BJ (cell line): Measurements from ENCODE around the gene MTARC2. TPM values are rescaled to one million over a fixed set of nuclear protein-coding genes. Genes with fewer than 3 reads are reported as not detected.

Experiments
- CTCF ChIA-PET: fragments of 350-600 bp; formaldehyde crosslinking; extraction: SDS; loops from one replicate; lab custom pipeline; 2021; ENCODE audit warnings: antibody characterized with exemption, inconsistent platforms; lab: Yijun Ruan, JAX
- POLR2A ChIA-PET: fragments of 300-600 bp; sonication (Branson Sonifier 250); formaldehyde crosslinking; extraction: SDS; loops from one replicate; lab custom pipeline; 2021; ENCODE audit warnings: antibody characterized with exemption; lab: Charles Lee
- DNase-seq: peaks from one replicate; pipeline ENCODE4 v3.0.0-alpha.2; 2011; ENCODE audit warnings: low read depth
- H3K27me3 ChIP-seq: 2 replicates; pipeline ENCODE4 v1.6.0; 2011; ENCODE audit warnings: low read length; ENCODE audit not compliant: control insufficient read depth, insufficient read depth
- H3K36me3 ChIP-seq: 2 replicates; pipeline ENCODE4 v1.5.1; 2011; ENCODE audit warnings: low read length; ENCODE audit not compliant: control insufficient read depth, insufficient read depth
- H3K4me3 ChIP-seq: 2 replicates; pipeline ENCODE4 v1.5.1; 2011; ENCODE audit warnings: low read depth, mild to moderate bottlenecking, control low read depth, low read length
- CTCF ChIP-seq: IDR thresholded peaks from 2 replicates; pipeline ENCODE4 v1.5.1; 2011; ENCODE audit warnings: low read depth, mild to moderate bottlenecking, control low read depth, inconsistent platforms, low read length, moderate library complexity; ENCODE audit not compliant: insufficient read depth
- polyA plus RNA-seq: library from polyadenylated mRNA; depleted of rRNA; stranded (reverse); fragments of >200 nt; gene quantifications from 2 replicates; pipeline ENCODE4 v1.2.3, GENCODE V29; 2011

The MTARC2 gene
- polyA plus RNA-seq, 1 experiment, result 5.7 TPM

GRCh38 chr1:220764757-220765156 lies 16.6 kb downstream of the MTARC2 start:
- TF ChIP-seq CTCF, result no peak
- CTCF ChIA-PET, result interaction anchor here (10.3 kb wide), 1 partner anchor 11 kb away, joined by 89 read pairs; no protein-coding TSS in a partner anchor

GRCh38 chr1:220767312-220768125 lies 19.4 kb downstream of the MTARC2 start:
- H3K36me3 ChIP-seq, result peaks cover 6% of the 10 kb centered on the region
- no peak overlapping the region for H3K4me3 ChIP-seq
- CTCF ChIA-PET, result interaction anchor here (1.2 kb wide), 1 partner anchor 9 kb away, joined by 6 read pairs; no protein-coding TSS in a partner anchor
- no peak for TF ChIP-seq CTCF
- POLR2A ChIA-PET, result no interaction called here
- H3K27me3 ChIP-seq, result no peaks in the 10 kb centered on the region
- DNase-seq, result no peak

More at GRCh38 chr1:220764757-220765156, 16.6 kb downstream of the MTARC2 start:
- Histone ChIP-seq H3K36me3 (no peaks in the 10 kb centered on the region; the same call in 1 of the 2 replicates), H3K27me3 (no peaks in the 10 kb centered on the region), H3K4me3 (no peak overlapping the region)
- POLR2A ChIA-PET, result no interaction called here
- DNase-seq, result no peak

DNA sequence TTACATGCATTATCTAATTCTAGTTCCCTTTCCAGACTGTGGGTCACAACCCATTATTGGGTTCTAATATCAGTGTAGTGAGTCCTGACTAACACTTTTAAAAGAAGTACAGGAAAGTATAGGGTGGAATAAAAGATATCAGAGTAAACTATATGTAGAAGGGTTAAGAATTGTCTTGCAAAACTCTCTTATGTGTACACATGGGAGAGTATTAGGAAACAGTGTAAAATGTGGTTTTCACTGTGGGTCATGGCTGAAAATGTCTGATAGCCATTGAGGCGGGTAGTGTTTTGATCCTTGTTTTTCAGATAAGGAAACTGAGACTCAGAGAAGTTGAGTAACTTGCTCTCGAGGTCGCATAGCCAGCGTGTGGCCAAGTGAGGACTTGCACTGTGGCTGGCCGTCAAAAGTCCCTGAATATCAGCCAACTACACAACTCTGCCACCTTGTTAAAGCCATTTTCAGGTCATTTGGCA lies 20.0 kb downstream of the MTARC2 start:
- no peak overlapping the region for H3K4me3 ChIP-seq
- no peaks in the 10 kb centered on the region for H3K27me3 ChIP-seq
- POLR2A ChIA-PET, result no interaction called here
- TF ChIP-seq CTCF, result no peak
- no peak for DNase-seq
- peaks cover 6% of the 10 kb centered on the region for H3K36me3 ChIP-seq
- CTCF ChIA-PET, result interaction anchor here (1.1 to 1.2 kb wide), 2 partner anchors 9 kb away, joined by 5 to 6 read pairs; no protein-coding TSS in a partner anchor

GRCh38 chr1:220769205-220769604 lies 21.1 kb downstream of the MTARC2 start:
- Histone ChIP-seq H3K36me3 (peaks cover 6% of the 10 kb centered on the region), H3K4me3 (no peak overlapping the region), H3K27me3 (no peaks in the 10 kb centered on the region)
- ChIA-PET CTCF (interaction anchor here (1.1 to 1.4 kb wide), 2 partner anchors 8 to 78 kb away, joined by 4 to 5 read pairs; no protein-coding TSS in a partner anchor), POLR2A (no interaction called here)
- no peak for TF ChIP-seq CTCF
- DNase-seq, result no peak

DNA sequence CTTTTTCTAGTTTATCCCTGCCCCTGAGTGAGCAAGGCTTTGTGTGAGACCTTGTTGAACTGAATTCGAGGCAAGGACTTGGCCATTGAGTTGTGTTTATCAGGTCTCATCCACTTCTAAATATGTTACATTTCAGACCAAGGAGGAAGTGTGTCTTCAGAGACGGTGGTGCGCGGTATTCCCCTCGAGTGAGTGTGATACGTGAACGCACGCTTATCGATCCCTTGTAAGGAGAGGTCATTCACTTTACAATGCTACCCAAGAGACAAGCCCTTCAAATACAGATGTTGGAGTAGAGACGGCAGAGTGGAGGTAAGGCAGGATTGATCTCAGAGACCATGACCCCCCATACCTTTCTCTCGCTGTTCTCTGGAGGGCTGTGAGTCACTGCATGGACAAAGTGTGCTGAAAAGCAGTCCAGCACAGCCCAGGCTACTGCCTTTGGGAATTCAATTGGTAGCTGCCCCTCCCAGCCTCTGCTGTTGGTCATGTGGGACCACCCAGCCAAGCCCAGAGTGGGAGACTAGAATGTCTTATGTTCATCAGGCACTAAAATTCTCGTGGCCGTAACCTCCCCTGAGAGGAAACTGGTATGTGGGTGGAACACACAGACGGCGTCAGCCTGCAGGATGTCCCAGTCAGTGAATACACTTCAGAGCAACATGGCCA lies 22.3 kb downstream of the MTARC2 start:
- peaks cover 6% of the 10 kb centered on the region for H3K36me3 ChIP-seq
- no peaks in the 10 kb centered on the region for H3K27me3 ChIP-seq
- CTCF ChIA-PET, result interaction anchor here (1.4 kb wide), 1 partner anchor 80 kb away, joined by 4 read pairs; no protein-coding TSS in a partner anchor
- no peak for DNase-seq
- TF ChIP-seq CTCF, result no peak
- H3K4me3 ChIP-seq, result no peak overlapping the region
- POLR2A ChIA-PET, result no interaction called here
